ENCODE data around the gene TNFSF10. TPM values are rescaled to one million over a fixed set of nuclear protein-coding genes. Genes with fewer than 3 reads are reported as not detected.

The TNFSF10 gene
- polyA plus RNA-seq, 1 of the 3 experiments (the other 2 are of a cell fraction), result 0.10 TPM

DNA sequence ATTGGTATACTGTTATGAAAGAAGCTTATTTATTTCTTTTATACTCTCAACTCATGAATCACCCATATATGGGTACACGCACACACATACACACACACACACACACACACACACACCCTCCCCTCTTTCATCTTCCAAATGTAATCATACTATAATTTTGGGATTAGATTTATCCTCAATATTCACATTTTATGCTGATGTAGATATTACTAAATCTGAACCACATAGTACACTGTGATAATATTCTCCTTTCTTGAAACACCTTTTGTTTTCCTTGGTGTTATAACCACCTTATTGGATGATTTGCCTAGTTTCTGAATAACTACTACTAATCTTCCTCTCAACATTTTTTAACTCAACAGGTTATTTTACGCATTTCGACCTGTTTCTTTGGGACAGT, 66.8 kb downstream of the TNFSF10 start:
- Histone ChIP-seq H3K9me3 (no peaks in the 10 kb centered on the region), H3K4me1 (ENCODE audit: control insufficient read depth in 1 of 2, insufficient read depth in 2 of 2, low read depth in 1 of 2, low read length in 1 of 2) (no peaks in the 10 kb centered on the region), H3K27ac (ENCODE audit: low read depth in 2 of 2, low read length in 1 of 2) (no peak overlapping the region), H3K4me3 (ENCODE audit: low read depth in 2 of 2, low read length in 1 of 2) (no peak overlapping the region), H3K79me2 (ENCODE audit: insufficient read depth) (no peaks in the 10 kb centered on the region), H3K27me3 (ENCODE audit: insufficient read depth) (no peaks in the 10 kb centered on the region), H3K36me3 (replicated peaks in 1 of 2; ENCODE audit: control insufficient read depth in 1 of 2, insufficient read depth in 2 of 2, low read length in 1 of 2) (no peaks in the 10 kb centered on the region), H2AFZ (ENCODE audit: low read depth) (no peak overlapping the region), H3K9me2 (no peaks in the 10 kb centered on the region), H3K4me2 (no peak overlapping the region), H4K20me1 (ENCODE audit: insufficient read depth) (no peaks in the 10 kb centered on the region), H3K9ac (no peak overlapping the region), H3F3A (replicated peaks; ENCODE audit: insufficient read depth) (peaks cover 4% of the 10 kb centered on the region)
- ChIA-PET CTCF (interaction anchor here (1.1 kb wide), 1 partner anchor 21 kb away, joined by 3 read pairs; no protein-coding TSS in a partner anchor), POLR2A (no interaction called here)
- no peak for DNase-seq
- 80% methylated on average over 3 of the region's 3 CpGs for WGBS (ENCODE audit: low lambda C conversion rate)
- TF ChIP-seq EZH2phosphoT487 (IDR thresholded peaks at IDR 0.05; ENCODE audit: borderline replicate concordance, low read depth) (no peak), EP300 (IDR thresholded peaks at IDR 0.05; ENCODE audit: borderline replicate concordance in 1 of 2, low read depth in 1 of 2, low read length in 1 of 2) (no peak), NRF1 (IDR thresholded peaks at IDR 0.05; ENCODE audit: low read depth, low read length) (no peak), TCF12 (IDR thresholded peaks at IDR 0.05) (no peak), NFIC (IDR thresholded peaks at IDR 0.05; ENCODE audit: borderline replicate concordance) (no peak), SIN3A (IDR thresholded peaks at IDR 0.05; ENCODE audit: borderline replicate concordance, low read depth, low read length) (no peak)
- TF ChIP-seq, protein P1, sequence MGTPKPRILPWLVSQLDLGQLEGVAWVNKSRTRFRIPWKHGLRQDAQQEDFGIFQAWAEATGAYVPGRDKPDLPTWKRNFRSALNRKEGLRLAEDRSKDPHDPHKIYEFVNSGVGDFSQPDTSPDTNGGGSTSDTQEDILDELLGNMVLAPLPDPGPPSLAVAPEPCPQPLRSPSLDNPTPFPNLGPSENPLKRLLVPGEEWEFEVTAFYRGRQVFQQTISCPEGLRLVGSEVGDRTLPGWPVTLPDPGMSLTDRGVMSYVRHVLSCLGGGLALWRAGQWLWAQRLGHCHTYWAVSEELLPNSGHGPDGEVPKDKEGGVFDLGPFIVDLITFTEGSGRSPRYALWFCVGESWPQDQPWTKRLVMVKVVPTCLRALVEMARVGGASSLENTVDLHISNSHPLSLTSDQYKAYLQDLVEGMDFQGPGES (IDR thresholded peaks at IDR 0.05; ENCODE audit: low read depth, low read length), result no peak

Small RNA genes within 50 kb of the gene (small RNA-seq; reads per million reads assigned to genes)
- gene AC007919.1, result 0 reads per million in 7 experiments

Other genes starting within 250 kb of the TNFSF10 start
- gene GHSR, start 75.0 kb downstream of the TNFSF10 start, polyA plus RNA-seq (2012; rRNA removed), result not detected in 2 replicates
- 7.5 and 12.2 TPM in 2 replicates for gene NCEH1, start 187.6 kb upstream of the TNFSF10 start, polyA plus RNA-seq (2012; rRNA removed)
- 8.6 and 12.0 TPM in 2 replicates for gene ECT2, start 227.3 kb upstream of the TNFSF10 start, polyA plus RNA-seq (2012; rRNA removed)